Natural killer cell treated with Interleukin-12 subunit alpha and Interleukin-12 subunit beta and Interleukin-15 and Interleukin-18, amount 100 ng/mL, for 72 hours (primary cell): ENCODE data around the gene SGTA. TPM values are rescaled to one million over a fixed set of nuclear protein-coding genes. Genes with fewer than 3 reads are reported as not detected.
A peak's percentile ranks its signal among the peaks of the same experiment; 100 is the strongest.

ENCODE experiments used
- ATAC-seq, 2 donors: fragments of 150-1000 bp; cut with Tn5 transposase in 1 of 2; sonication (Bioruptor Pico), chemical (Tn5 transposase) in 1 of 2; 2 replicates each; pipeline ENCODE4 v1.10.0; 2021
- DNase-seq: peaks from one replicate; pipeline ENCODE4 v3.0.0; 2022; ENCODE audit warnings: low spot score
- H3K27ac Mint-ChIP-seq, 2 donors: 1 replicate in 1 of 2; 2 replicates in 1 of 2; pipeline ENCODE4 v1.8.0; 2022; ENCODE audit warnings: mixed read lengths in 2 of 2, mild to moderate bottlenecking in 1 of 2, moderate library complexity in 1 of 2
- H3K27me3 Mint-ChIP-seq, 2 donors: 1 replicate in 1 of 2; 2 replicates in 1 of 2; pipeline ENCODE4 v1.8.0; 2022; ENCODE audit warnings: mixed read lengths in 2 of 2
- H3K36me3 Mint-ChIP-seq: one replicate; pipeline ENCODE4 v1.8.0; 2022; ENCODE audit warnings: mixed read lengths
- H3K4me1 Mint-ChIP-seq, 2 donors: 1 replicate in 1 of 2; 2 replicates in 1 of 2; pipeline ENCODE4 v1.8.0; 2022; ENCODE audit warnings: low read depth in 2 of 2, mixed read lengths in 2 of 2, mild to moderate bottlenecking in 1 of 2
- H3K4me3 Mint-ChIP-seq: one replicate; pipeline ENCODE4 v1.8.0; 2022; ENCODE audit warnings: mixed read lengths
- H3K9me3 Mint-ChIP-seq: 2 replicates; pipeline ENCODE4 v1.8.0; 2022; ENCODE audit warnings: mixed read lengths
- total RNA-seq, 2 donors: library from RNA; stranded (reverse); gene quantifications; one replicate each; pipeline ENCODE4 v1.2.3, GENCODE V29; 2022

The SGTA gene
- total RNA-seq, 2 donors from 2014 or later = 61.1 to 107 TPM

GRCh38 chr19:2755448-2755705, 27.7 kb downstream of the SGTA start:
- Mint-ChIP-seq H3K9me3 (no peaks in the 10 kb centered on the region), H3K27ac (no peak overlapping the region), H3K4me1 (no peaks in the 10 kb centered on the region), H3K4me3 (no peak overlapping the region), H3K27me3 (no peaks in the 10 kb centered on the region), H3K36me3 (peaks cover 4% of the 10 kb centered on the region)
- DNase-seq = no peak
- no peak for ATAC-seq

GRCh38 chr19:2754659-2755447, 28.2 kb downstream of the SGTA start:
- Mint-ChIP-seq H3K27ac (no peak overlapping the region), H3K4me3 (no peak overlapping the region), H3K4me1 (no peaks in the 10 kb centered on the region), H3K27me3 (no peaks in the 10 kb centered on the region), H3K9me3 (no peaks in the 10 kb centered on the region), H3K36me3 (peaks cover 4% of the 10 kb centered on the region)
- ATAC-seq (no peak), DNase-seq (no peak)

GRCh38 chr19:2751438-2751830, 31.6 kb downstream of the SGTA start:
- no peak overlapping the region for H3K27ac Mint-ChIP-seq
- H3K9me3 Mint-ChIP-seq = no peaks in the 10 kb centered on the region
- H3K4me3 Mint-ChIP-seq = no peak overlapping the region
- no peaks in the 10 kb centered on the region for H3K27me3 Mint-ChIP-seq
- DNase-seq (peak; percentile 49), ATAC-seq (no peak)
- no peaks in the 10 kb centered on the region for H3K4me1 Mint-ChIP-seq
- peaks cover 4% of the 10 kb centered on the region for H3K36me3 Mint-ChIP-seq

- Mint-ChIP-seq H3K36me3 (peaks cover 3% of the 10 kb centered on the region), H3K9me3 (no peaks in the 10 kb centered on the region), H3K4me1 (no peaks in the 10 kb centered on the region), H3K27me3 (no peaks in the 10 kb centered on the region), H3K27ac (no peak overlapping the region), H3K4me3 (no peak overlapping the region)
- DNase-seq (peak; percentile 2), ATAC-seq (no peak)
These were observed 32.1 kb downstream of the SGTA start for GRCh38 chr19:2750808-2751437.

GRCh38 chr19:2747349-2747748, 35.7 kb downstream of the SGTA start:
- Mint-ChIP-seq H3K27ac (no peak overlapping the region), H3K27me3 (peaks cover 12 to 16% of the 10 kb centered on the region in 2 donors), H3K9me3 (no peaks in the 10 kb centered on the region), H3K4me3 (no peak overlapping the region), H3K4me1 (no peaks in the 10 kb centered on the region), H3K36me3 (no peaks in the 10 kb centered on the region)
- ATAC-seq = no peak
- peak; percentile 2 for DNase-seq

GRCh38 chr19:2744113-2744512, 39.0 kb downstream of the SGTA start:
- no peak overlapping the region for H3K4me3 Mint-ChIP-seq
- peaks cover 2 to 4% of the 10 kb centered on the region in 2 donors for H3K4me1 Mint-ChIP-seq
- no peak overlapping the region for H3K27ac Mint-ChIP-seq
- ATAC-seq (no peak), DNase-seq (no peak)
- no peaks in the 10 kb centered on the region for H3K36me3 Mint-ChIP-seq
- no peaks in the 10 kb centered on the region for H3K9me3 Mint-ChIP-seq
- peaks cover 12 to 18% of the 10 kb centered on the region in 2 donors for H3K27me3 Mint-ChIP-seq

GRCh38 chr19:2743099-2743498, 40.0 kb downstream of the SGTA start:
- DNase-seq = no peak
- Mint-ChIP-seq H3K36me3 (no peaks in the 10 kb centered on the region), H3K27ac (no peak overlapping the region), H3K4me1 (peaks cover 9 to 11% of the 10 kb centered on the region in 2 donors), H3K9me3 (no peaks in the 10 kb centered on the region), H3K4me3 (no peak overlapping the region), H3K27me3 (peaks cover 12 to 18% of the 10 kb centered on the region in 2 donors)
- no peak for ATAC-seq

GRCh38 chr19:2740314-2740656, 42.8 kb downstream of the SGTA start:
- H3K4me1 Mint-ChIP-seq = peaks cover 12 to 16% of the 10 kb centered on the region in 2 donors
- H3K36me3 Mint-ChIP-seq = no peaks in the 10 kb centered on the region
- ATAC-seq (no peak), DNase-seq (peak; percentile 12)
- H3K9me3 Mint-ChIP-seq = no peaks in the 10 kb centered on the region
- peak overlapping the region in 1 of 2 donors; percentile 51 for H3K27ac Mint-ChIP-seq
- H3K4me3 Mint-ChIP-seq = peak overlapping the region; percentile 92
- H3K27me3 Mint-ChIP-seq = peaks cover 12 to 15% of the 10 kb centered on the region in 2 donors

- peak; percentile 99 for DNase-seq
- ATAC-seq = peak; percentile 99 to 100
- no peaks in the 10 kb centered on the region for H3K9me3 Mint-ChIP-seq
- peak within 1 kb of the TSS; percentile 51 to 60 for H3K27ac Mint-ChIP-seq
- H3K4me1 Mint-ChIP-seq = peaks cover 12 to 17% of the 10 kb centered on the region in 2 donors
- H3K36me3 Mint-ChIP-seq = no peaks in the 10 kb centered on the region
- peak within 1 kb of the TSS; percentile 92 for H3K4me3 Mint-ChIP-seq
- H3K27me3 Mint-ChIP-seq = peaks cover 12% of the 10 kb centered on the region in 2 donors
These were observed 43.3 kb downstream of the SGTA start, which contains the start of gene SLC39A3 for GRCh38 chr19:2739602-2740313. Gene SLC39A3 (minus strand): TSS chr19:2740017. CDS start chr19:2737257, 2,760 bp downstream.

GRCh38 chr19:2736550-2737190, 46.4 kb downstream of the SGTA start:
- Mint-ChIP-seq H3K36me3 (no peaks in the 10 kb centered on the region), H3K4me3 (no peak overlapping the region), H3K9me3 (no peaks in the 10 kb centered on the region), H3K4me1 (peaks cover 12 to 21% of the 10 kb centered on the region in 2 donors), H3K27me3 (no peaks in the 10 kb centered on the region), H3K27ac (no peak overlapping the region)
- DNase-seq = peak; percentile 6
- no peak for ATAC-seq

- no peaks in the 10 kb centered on the region for H3K9me3 Mint-ChIP-seq
- H3K4me1 Mint-ChIP-seq = peaks cover 12 to 21% of the 10 kb centered on the region in 2 donors
- H3K36me3 Mint-ChIP-seq = no peaks in the 10 kb centered on the region
- H3K27ac Mint-ChIP-seq = no peak overlapping the region
- DNase-seq (peak; percentile 12), ATAC-seq (no peak)
- H3K4me3 Mint-ChIP-seq = no peak overlapping the region
- H3K27me3 Mint-ChIP-seq = no peaks in the 10 kb centered on the region
These were observed 47.7 kb downstream of the SGTA start for GRCh38 chr19:2735374-2735773.

GRCh38 chr19:2734589-2735288, 48.3 kb downstream of the SGTA start:
- Mint-ChIP-seq H3K27ac (no peak overlapping the region), H3K36me3 (no peaks in the 10 kb centered on the region)
- ATAC-seq = no peak

GRCh38 chr19:2733930-2734588, 49.0 kb downstream of the SGTA start:
- Mint-ChIP-seq H3K9me3 (no peaks in the 10 kb centered on the region), H3K27me3 (no peaks in the 10 kb centered on the region), H3K4me1 (peaks cover 7 to 18% of the 10 kb centered on the region in 2 donors), H3K36me3 (no peaks in the 10 kb centered on the region), H3K27ac (no peak overlapping the region), H3K4me3 (no peak overlapping the region)
- DNase-seq (peak; percentile 44), ATAC-seq (no peak)

More at GRCh38 chr19:2734589-2735288, 48.3 kb downstream of the SGTA start:
- no peaks in the 10 kb centered on the region for H3K27me3 Mint-ChIP-seq
- DNase-seq = peak; percentile 44
- no peaks in the 10 kb centered on the region for H3K9me3 Mint-ChIP-seq
- no peak overlapping the region for H3K4me3 Mint-ChIP-seq
- peaks cover 12 to 21% of the 10 kb centered on the region in 2 donors for H3K4me1 Mint-ChIP-seq
